Brain microvascular endothelial cell (primary cell): ENCODE measurements around the gene FRMD8.

Experiments
- DNase-seq: peaks from one replicate; pipeline ENCODE4 v3.0.0-alpha.2; 2020
- H3K27ac ChIP-seq: fragments of 250-450 bp; sonication (Bioruptor Pico); 2 replicates; pipeline ENCODE4 v1.5.1; 2020; ENCODE audit warnings: mild to moderate bottlenecking, moderate library complexity
- H3K27me3 ChIP-seq: fragments of 250-450 bp; sonication (Bioruptor Pico); replicated peaks from 2 replicates; pipeline ENCODE4 v1.5.1; 2020; ENCODE audit warnings: mild to moderate bottlenecking
- H3K36me3 ChIP-seq: fragments of 250-450 bp; sonication (Bioruptor Pico); replicated peaks from 2 replicates; pipeline ENCODE4 v1.5.1; 2020; ENCODE audit warnings: mild to moderate bottlenecking
- H3K4me3 ChIP-seq: 2 replicates; pipeline ENCODE4 v1.5.1; 2011; ENCODE audit warnings: low read depth, mild to moderate bottlenecking, control low read depth, low read length, moderate library complexity
- in situ Hi-C: cut with HindIII; loops from 2 replicates; pipeline ENCODE4 v1.10.0; 2017; ENCODE audit warnings: low sequenced_read_pairs, low pct_ligation_motif_present
- TF ChIP-seq, protein P1 (sequence below): IDR thresholded peaks from 2 replicates; pipeline ENCODE4 v1.5.1; 2011; ENCODE audit warnings: low read depth, mild to moderate bottlenecking, moderate library complexity, low read length, control low read depth, inconsistent platforms; ENCODE audit errors: missing control alignments

FRMD8 gene

DNA sequence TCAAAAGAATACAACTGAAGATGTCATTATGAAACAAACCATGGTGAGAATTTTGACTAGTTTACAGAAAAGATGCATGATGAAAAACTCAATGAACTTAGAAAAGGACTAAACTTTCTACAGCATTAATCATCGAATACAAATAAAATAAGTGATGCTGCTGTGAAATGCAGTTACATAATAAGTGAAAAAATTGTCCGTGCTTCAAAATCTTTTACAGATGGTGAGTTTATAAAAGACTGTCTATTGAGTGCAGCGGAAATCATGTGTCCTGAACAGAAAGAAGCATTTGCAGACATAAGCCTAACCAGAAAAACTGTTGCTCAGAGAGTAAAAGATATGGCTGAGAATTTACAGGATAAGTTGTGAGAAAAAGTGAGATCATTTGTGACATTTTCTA, 70.0 kb downstream of the FRMD8 start:
- in situ Hi-C loops, result no loop called here
- Histone ChIP-seq H3K36me3 (no peaks in the 10 kb centered on the region), H3K4me3 (no peak overlapping the region), H3K27ac (peak overlapping the region; percentile 43), H3K27me3 (no peaks in the 10 kb centered on the region)
- no peak for DNase-seq
- TF ChIP-seq, protein P1, sequence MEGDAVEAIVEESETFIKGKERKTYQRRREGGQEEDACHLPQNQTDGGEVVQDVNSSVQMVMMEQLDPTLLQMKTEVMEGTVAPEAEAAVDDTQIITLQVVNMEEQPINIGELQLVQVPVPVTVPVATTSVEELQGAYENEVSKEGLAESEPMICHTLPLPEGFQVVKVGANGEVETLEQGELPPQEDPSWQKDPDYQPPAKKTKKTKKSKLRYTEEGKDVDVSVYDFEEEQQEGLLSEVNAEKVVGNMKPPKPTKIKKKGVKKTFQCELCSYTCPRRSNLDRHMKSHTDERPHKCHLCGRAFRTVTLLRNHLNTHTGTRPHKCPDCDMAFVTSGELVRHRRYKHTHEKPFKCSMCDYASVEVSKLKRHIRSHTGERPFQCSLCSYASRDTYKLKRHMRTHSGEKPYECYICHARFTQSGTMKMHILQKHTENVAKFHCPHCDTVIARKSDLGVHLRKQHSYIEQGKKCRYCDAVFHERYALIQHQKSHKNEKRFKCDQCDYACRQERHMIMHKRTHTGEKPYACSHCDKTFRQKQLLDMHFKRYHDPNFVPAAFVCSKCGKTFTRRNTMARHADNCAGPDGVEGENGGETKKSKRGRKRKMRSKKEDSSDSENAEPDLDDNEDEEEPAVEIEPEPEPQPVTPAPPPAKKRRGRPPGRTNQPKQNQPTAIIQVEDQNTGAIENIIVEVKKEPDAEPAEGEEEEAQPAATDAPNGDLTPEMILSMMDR, result no peak

DNA sequence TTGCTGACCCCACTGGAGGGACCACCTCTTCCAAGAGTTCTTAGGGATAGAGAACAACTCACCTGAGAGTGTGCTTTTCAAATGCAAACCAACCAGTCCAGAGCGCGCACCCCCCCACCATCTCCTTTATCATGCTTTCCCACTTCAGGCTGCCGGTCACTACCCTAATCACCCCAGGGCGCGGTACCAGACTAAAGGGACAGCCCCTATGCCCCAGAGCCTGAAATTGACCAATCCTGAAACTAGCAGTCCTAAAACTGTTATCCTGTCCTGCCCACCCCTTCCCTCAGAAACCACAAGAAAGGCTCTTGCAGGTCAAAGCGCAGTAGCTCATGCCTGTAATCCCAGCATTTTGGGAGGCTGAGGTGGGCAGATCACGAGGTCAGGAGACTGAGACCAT, 73.1 kb downstream of the FRMD8 start:
- in situ Hi-C loops, result no loop called here
- DNase-seq, result no peak
- Histone ChIP-seq H3K27me3 (no peaks in the 10 kb centered on the region), H3K4me3 (no peak overlapping the region), H3K27ac (no peak overlapping the region), H3K36me3 (no peaks in the 10 kb centered on the region)
- TF ChIP-seq, protein P1, result no peak
